Left lung (tissue), 10 donors: ENCODE data around the gene TMEM38A. TPM values are rescaled to one million over a fixed set of nuclear protein-coding genes. Genes with fewer than 3 reads are reported as not detected.

Experiments
- ATAC-seq: fragments of 200-7000 bp; cut with Tn5 transposase; one replicate; pipeline ENCODE4 v1.9.1; 2020; ENCODE audit warnings: moderate library complexity
- DNase-seq, 4 donors: peaks; one replicate each; pipeline ENCODE4 v3.0.0-alpha.2; 2013 to 2020
- H3K27ac ChIP-seq, 2 donors: fragments of 200-600 bp; sonication (generic) in 1 of 2; one replicate each; pipeline versions ENCODE4 v1.5.0 to v1.8.0; 2020 to 2021
- H3K27me3 ChIP-seq, 2 donors: fragments of 200-600 bp; sonication (generic) in 1 of 2; one replicate each; pipeline versions ENCODE4 v1.5.0 to v1.8.0; 2020 to 2021
- H3K36me3 ChIP-seq, 2 donors: fragments of 200-600 bp; sonication (generic) in 1 of 2; one replicate each; pipeline versions ENCODE4 v1.5.0 to v1.8.0; 2020 to 2021
- H3K4me1 ChIP-seq, 2 donors: fragments of 200-600 bp; one replicate each; pipeline ENCODE4 v1.8.0; 2021
- H3K4me3 ChIP-seq, 2 donors: fragments of 200-600 bp; sonication (generic) in 1 of 2; one replicate each; pipeline versions ENCODE4 v1.5.0 to v1.8.0; 2020 to 2021; ENCODE audit warnings: mild to moderate bottlenecking in 1 of 2
- H3K9me3 ChIP-seq, 2 donors: fragments of 200-600 bp; sonication (generic) in 1 of 2; one replicate each; pipeline versions ENCODE4 v1.5.0 to v1.8.0; 2020 to 2021
- intact Hi-C, 2 donors: fragments of 100-400 bp; cut with DNase I; formaldehyde crosslinking; loops; one replicate each; pipeline versions ENCODE4 v1.11.2 to v1.14.2; 2022
- polyA plus RNA-seq, 6 donors: library from polyadenylated mRNA; unstranded; fragments of 120-200 nt; gene quantifications; one replicate each; pipeline ENCODE4 v1.2.1, GENCODE V29; 2013; ENCODE audit not compliant: insufficient read length in 6 of 6
- total RNA-seq, 2 donors: library from RNA; stranded (reverse); fragmentation: NEBNext Ultra II Directional; extraction: Animal tissue kit (Norgen Biotek cat#: 25700); gene quantifications; one replicate each; pipeline ENCODE4 v1.2.1, GENCODE V29; 2021
- TF ChIP-seq, protein P1 (sequence below), 2 donors: fragments of 200-600 bp; sonication (generic) in 1 of 2; IDR thresholded peaks; one replicate each; pipeline versions ENCODE4 v1.5.0 to v1.8.0; 2021; ENCODE audit warnings: antibody characterized with exemption in 2 of 2
- donor health status: DM: no; HTN: yes; CAD: no.
- donor health status: DM: no; HTN: no; CAD: no.

The TMEM38A gene
- total and polyA plus RNA-seq, 8 donors, result 3.4 to 5.9 (median 4.4) TPM

- intact Hi-C loops, result no loop called here
- peaks cover 0 to 15% of the 10 kb centered on the region in 2 donors for H3K9me3 ChIP-seq
- no peak for ATAC-seq
Measured at GRCh38 chr19:16677055-16677454, 16.1 kb downstream of the TMEM38A start.

GRCh38 chr19:16678498-16678897 lies 17.6 kb downstream of the TMEM38A start:
- peak in 1 of 4 donors; percentile 50 for DNase-seq
- intact Hi-C loops, result no loop called here
- Histone ChIP-seq H3K27me3 (no peaks in the 10 kb centered on the region), H3K27ac (no peak overlapping the region), H3K4me3 (no peak overlapping the region), H3K9me3 (peaks cover 0 to 15% of the 10 kb centered on the region in 2 donors), H3K4me1 (peaks cover 0 to 21% of the 10 kb centered on the region in 2 donors), H3K36me3 (peaks cover 0 to 28% of the 10 kb centered on the region in 2 donors)
- TF ChIP-seq, protein P1, sequence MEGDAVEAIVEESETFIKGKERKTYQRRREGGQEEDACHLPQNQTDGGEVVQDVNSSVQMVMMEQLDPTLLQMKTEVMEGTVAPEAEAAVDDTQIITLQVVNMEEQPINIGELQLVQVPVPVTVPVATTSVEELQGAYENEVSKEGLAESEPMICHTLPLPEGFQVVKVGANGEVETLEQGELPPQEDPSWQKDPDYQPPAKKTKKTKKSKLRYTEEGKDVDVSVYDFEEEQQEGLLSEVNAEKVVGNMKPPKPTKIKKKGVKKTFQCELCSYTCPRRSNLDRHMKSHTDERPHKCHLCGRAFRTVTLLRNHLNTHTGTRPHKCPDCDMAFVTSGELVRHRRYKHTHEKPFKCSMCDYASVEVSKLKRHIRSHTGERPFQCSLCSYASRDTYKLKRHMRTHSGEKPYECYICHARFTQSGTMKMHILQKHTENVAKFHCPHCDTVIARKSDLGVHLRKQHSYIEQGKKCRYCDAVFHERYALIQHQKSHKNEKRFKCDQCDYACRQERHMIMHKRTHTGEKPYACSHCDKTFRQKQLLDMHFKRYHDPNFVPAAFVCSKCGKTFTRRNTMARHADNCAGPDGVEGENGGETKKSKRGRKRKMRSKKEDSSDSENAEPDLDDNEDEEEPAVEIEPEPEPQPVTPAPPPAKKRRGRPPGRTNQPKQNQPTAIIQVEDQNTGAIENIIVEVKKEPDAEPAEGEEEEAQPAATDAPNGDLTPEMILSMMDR (IDR thresholded peaks at IDR 0.05), result no peak
- ATAC-seq, result no peak

More at GRCh38 chr19:16677055-16677454, 16.1 kb downstream of the TMEM38A start:
- TF ChIP-seq, protein P1 (IDR thresholded peaks at IDR 0.05), result no peak
- DNase-seq, result peak in 1 of 4 donors; percentile 0
- peaks cover 0 to 23% of the 10 kb centered on the region in 2 donors for H3K36me3 ChIP-seq
- H3K27ac ChIP-seq, result peak overlapping the region in 1 of 2 donors; percentile 31
- H3K4me3 ChIP-seq, result no peak overlapping the region
- H3K4me1 ChIP-seq, result peaks cover 0 to 29% of the 10 kb centered on the region in 2 donors
- H3K27me3 ChIP-seq, result no peaks in the 10 kb centered on the region

GRCh38 chr19:16679811-16680210 lies 18.9 kb downstream of the TMEM38A start:
- no peak overlapping the region for H3K27ac ChIP-seq
- intact Hi-C loops, result no loop called here
- peaks cover 0 to 16% of the 10 kb centered on the region in 2 donors for H3K4me1 ChIP-seq
- no peaks in the 10 kb centered on the region for H3K27me3 ChIP-seq
- ATAC-seq, result no peak
- no peak overlapping the region for H3K4me3 ChIP-seq
- peaks cover 0 to 28% of the 10 kb centered on the region in 2 donors for H3K36me3 ChIP-seq
- TF ChIP-seq, protein P1 (IDR thresholded peaks at IDR 0.05), result no peak
- H3K9me3 ChIP-seq, result peaks cover 0 to 15% of the 10 kb centered on the region in 2 donors
- DNase-seq, result peak in 1 of 4 donors; percentile 62

DNA sequence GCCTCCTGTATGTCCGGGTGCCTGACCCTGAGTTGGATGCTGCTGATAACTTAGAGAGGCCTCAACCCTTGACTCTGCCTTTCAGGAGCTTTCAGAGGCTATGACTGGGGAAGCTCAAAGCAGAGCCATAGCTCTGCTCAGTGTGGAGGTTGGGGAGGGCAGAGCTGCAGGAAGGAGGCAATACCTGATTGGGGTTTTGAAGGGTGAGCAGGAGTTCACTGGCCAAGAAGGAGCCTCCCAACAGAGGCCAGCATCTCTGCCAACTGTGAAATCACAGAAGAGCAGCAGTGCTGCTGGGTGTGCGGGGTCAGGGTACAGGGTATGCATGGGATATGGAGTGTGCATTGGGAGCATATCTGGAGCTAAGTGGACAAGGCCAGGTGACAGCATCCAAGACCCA lies 21.6 kb downstream of the TMEM38A start:
- Histone ChIP-seq H3K27ac (no peak overlapping the region), H3K4me3 (no peak overlapping the region), H3K36me3 (peaks cover 0 to 28% of the 10 kb centered on the region in 2 donors), H3K9me3 (peaks cover 0 to 15% of the 10 kb centered on the region in 2 donors), H3K27me3 (no peaks in the 10 kb centered on the region), H3K4me1 (peaks cover 0 to under 1% of the 10 kb centered on the region in 2 donors)
- TF ChIP-seq, protein P1 (IDR thresholded peaks at IDR 0.05), result no peak
- DNase-seq (peak in 1 of 4 donors; percentile 8), ATAC-seq (no peak)
- intact Hi-C loops, result no loop called here

DNA sequence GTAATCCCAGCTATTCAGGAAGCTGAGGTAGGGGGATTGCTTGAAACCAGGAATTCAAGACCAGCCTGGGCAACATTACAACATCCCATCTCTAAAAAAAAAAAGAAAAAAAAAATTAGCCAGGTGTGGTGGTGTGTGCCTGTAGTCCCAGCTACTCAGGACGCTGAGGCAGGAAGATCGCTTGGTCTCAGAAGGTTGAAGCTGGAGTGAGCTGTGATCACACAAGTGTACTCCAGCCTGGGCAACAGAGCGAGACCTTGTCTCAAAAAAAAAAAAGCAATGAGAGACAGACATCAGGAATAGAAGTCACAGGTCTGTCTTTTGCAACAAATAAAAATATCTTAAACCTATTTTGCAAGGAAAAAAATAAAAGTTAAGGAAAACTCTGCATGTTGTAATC lies 23.3 kb downstream of the TMEM38A start:
- Histone ChIP-seq H3K4me3 (no peak overlapping the region), H3K4me1 (no peaks in the 10 kb centered on the region), H3K27ac (no peak overlapping the region), H3K9me3 (peaks cover 0 to 15% of the 10 kb centered on the region in 2 donors), H3K36me3 (peaks cover 0 to 28% of the 10 kb centered on the region in 2 donors), H3K27me3 (no peaks in the 10 kb centered on the region)
- DNase-seq (peak in 1 of 4 donors; percentile 0), ATAC-seq (no peak)
- TF ChIP-seq, protein P1 (IDR thresholded peaks at IDR 0.05), result no peak
- intact Hi-C loops, result no loop called here
